GM19239 (cell line): ENCODE results near the gene APCDD1.

Experiments
- DNase-seq: peaks from one replicate; pipeline ENCODE4 v3.0.0; 2011; ENCODE audit warnings: low spot score; ENCODE audit not compliant: insufficient read length
- FAIRE-seq: peaks from 2 replicates; lab custom pipeline; 2011; peaks lifted over from hg19 to GRCh38; lab: Jason Lieb, UNC

Gene APCDD1

DNA sequence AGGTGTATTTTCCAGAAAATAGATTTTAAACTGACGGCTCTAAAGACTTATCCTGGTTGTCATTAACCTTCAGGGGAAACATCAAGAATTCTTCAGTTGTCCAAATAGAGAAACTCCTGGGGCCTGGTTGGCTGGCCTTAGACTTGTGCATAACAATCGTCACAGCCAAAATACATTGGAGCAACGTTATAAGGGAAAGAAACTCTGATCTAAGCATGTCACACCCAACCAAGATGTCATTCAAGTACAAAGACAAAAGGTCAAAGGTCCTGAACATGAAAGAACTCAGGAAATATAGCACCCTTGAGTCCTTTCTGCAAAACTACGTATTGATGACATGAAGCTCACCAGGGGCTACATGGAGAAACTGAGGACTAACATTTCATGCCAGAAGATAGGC is 23.8 kb upstream of the APCDD1 start:
- DNase-seq, result no peak
- FAIRE-seq, result no peak

DNA sequence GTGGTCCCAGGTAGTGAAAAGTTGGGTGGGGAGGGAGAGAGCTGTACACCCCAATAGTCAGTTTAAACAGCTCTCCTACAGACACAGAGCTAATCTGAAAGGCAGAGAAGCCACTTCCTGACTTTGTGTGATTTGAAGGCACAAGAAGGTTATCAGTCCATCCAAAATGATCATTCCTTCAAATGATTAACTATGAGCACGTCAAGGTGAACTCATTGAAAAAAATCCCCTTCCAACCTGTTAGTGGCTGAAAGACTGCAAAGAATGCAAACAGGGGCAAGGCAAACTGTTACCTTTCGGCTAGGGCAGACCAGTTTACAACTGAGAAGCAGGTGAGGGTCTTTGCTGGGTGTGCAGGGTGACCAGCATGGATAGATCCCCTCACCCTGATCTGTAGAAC is 22.8 kb upstream of the APCDD1 start:
- no peak for DNase-seq
- FAIRE-seq, result no peak

DNA sequence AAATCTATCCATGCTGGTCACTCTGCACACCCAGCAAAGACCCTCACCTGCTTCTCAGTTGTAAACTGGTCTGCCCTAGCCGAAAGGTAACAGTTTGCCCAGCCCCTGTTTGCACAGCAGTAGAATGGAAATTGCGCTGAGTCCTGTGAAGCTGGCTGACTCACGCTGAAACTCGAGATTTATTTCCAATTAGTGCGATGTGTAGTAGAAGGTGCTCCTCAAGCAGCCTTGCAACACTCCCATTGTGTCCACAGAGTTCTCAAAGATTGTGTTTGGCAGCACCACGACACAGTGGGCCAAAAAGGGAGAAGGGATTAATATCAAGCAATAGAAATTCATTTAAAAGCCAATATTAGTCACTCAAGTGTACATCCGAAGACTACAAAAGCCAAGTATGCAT is 21.7 kb upstream of the APCDD1 start:
- FAIRE-seq (no peak), DNase-seq (no peak)

DNA sequence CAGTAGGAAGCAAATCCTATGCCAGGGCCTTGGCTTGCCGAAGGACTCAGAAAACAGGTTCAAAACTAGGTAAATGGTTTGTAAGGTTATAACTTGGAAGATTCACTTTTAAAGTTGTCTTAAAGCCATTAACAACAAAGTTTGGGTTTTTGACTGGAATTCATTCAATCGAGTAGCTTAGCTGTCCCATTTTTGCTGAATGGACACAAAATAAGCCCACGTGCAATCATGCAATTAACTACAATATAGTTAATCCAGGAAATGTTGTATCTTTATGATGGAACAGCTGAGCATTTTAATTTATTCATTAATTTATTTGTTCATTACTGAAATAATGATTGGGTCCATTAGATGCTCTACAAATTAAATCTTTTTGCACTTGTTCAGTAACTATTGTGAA is 18.3 kb upstream of the APCDD1 start:
- no peak for FAIRE-seq
- no peak for DNase-seq

DNA sequence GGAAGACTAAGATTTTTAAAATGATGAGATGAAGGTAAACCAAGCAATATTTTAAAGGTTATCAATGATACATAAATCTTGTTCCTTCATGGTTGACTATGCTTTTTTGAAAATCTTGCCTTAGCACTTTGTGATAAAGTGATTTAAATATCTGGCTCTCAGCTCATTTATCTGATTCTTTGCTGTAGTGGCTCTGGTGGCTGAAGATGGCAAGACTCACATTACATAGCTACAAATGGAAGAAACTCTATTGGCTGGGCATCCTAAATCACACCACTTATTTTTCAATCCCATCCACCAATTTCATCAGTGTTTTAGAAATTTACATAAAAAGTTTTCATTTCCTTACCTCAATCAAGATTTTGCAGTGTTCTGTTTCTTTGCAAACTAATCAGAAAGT is 16.6 kb upstream of the APCDD1 start:
- DNase-seq (no peak), FAIRE-seq (no peak)

DNA sequence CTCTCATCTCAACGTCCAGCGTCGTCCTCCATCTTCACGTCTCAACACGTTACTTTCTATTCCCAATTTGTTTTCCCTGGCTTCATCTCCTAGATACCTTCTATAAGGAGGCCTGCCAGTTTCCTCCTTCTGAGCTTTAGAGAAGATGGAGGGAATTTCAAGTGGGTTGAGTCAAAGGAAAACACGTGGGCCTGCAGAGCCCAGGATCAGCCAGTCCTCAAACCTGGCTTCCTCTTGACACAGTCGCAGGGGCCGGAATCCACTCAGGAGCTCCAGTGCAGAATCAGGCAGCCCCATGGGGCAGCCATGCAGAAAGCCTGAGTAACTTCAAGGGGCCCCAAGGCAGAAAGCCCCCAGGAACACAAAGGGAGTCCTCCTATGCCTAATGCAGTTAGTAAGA is 14.5 kb upstream of the APCDD1 start:
- no peak for DNase-seq
- no peak for FAIRE-seq

DNA sequence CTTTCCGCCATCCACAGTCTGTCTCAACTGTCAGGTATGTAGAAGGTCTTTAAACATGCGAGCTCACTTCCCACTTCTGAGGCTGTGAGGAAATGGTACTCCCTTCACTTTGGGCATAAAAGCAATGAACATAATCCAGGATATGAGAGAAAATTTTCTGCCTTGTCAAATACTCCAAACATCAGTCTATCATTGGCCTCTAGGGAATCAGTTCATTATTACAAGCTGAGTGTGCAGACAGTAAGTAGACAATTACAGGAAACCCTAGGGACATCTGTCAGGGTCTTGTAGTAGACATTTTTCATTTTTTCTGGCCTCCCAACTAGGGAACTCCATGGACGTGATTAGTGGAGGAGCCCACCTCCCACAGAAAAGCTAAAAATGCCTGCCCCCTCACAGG is 13.6 kb upstream of the APCDD1 start:
- FAIRE-seq (no peak), DNase-seq (no peak)

DNA sequence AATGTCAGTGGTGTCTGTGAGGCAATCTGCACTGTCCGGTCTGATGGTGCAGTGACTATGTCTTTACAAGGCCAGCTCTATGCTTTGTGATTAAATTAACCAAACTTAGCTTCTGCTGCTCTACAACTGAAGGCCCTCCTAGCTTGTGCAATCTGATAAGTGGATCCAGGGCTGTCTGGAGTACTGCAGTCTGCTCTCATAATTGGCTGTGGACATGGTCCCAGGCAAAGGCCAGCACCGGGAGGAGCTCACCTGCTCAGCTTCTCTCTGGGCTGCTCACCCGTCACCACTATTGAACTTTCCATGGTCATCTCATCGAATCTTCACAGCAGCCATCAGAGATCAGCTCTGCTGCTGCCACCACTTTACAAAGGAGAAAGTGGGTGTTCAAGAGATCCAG is 13.0 kb upstream of the APCDD1 start:
- DNase-seq (no peak), FAIRE-seq (no peak)

DNA sequence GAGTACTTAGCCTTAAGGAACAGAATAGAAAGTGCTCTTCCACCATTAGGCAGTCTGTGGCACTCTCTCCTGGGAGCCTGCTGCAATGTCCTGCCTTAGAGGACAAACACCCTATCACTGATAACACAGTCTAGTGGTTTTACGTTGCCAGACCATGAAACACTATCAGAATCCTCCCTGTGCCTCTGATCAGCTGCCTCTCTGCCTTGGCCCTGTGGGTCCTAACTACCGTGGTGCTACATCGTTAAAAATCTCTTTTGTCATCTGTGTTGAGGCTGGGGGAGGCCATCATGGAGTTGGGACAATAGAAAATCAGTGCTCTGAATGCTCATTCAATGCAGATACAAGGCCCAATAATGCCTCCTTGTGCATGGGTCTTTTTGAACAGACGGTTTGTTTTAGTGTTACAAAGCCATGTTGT is 11.9 kb upstream of the APCDD1 start:
- FAIRE-seq, result no peak
- no peak for DNase-seq

DNA sequence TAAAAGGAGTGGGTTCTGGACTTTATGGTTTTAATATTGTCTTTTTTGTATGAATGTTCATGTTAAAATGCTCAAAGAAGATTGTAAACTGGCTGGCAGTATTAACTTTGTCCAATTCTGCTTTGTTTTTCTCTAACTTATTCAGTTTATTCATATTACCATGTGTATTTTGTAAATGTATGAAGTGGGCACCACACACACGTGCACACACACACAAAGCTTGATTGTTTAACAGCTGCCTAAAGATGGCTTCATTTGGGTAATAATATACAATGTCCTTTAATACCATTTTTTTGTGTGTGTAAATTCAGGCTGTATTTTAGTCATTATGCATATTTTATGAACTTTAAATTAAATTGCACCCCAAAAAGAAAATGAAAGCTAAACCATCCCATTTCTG is 11.4 kb upstream of the APCDD1 start:
- DNase-seq (no peak), FAIRE-seq (no peak)

DNA sequence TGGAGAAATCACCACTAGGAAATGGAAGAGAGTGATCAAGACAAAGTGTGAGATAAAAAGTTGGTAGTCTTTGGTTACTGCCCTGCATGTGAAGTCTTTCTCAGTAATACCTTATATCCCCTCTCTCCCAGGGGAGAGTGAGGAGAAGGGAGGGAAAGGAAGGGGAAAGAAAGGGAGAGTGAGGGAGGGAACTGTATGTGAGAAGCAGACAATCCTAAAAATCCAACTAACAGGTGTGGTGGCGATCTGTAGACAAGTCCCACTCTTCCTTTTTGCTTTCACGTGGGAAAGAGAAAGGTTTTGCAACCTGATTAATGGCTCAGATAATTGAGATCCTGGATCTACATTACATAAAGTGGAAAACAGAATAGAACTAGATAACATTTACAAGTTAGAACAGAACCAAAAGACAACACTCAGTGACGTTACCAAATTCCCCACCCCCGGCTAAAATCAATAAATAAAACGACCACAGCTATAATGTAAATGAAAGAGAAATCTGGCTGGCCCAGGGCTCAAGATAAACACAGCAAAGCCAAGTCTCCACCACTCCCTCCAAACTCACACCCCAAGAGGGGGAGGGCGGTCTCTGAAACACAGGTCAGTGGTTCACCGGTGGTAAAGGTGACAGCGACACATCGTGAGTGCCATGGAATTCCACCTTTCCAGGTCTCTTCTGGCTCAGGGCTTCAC is 10.0 kb upstream of the APCDD1 start:
- FAIRE-seq (no peak), DNase-seq (no peak)

DNA sequence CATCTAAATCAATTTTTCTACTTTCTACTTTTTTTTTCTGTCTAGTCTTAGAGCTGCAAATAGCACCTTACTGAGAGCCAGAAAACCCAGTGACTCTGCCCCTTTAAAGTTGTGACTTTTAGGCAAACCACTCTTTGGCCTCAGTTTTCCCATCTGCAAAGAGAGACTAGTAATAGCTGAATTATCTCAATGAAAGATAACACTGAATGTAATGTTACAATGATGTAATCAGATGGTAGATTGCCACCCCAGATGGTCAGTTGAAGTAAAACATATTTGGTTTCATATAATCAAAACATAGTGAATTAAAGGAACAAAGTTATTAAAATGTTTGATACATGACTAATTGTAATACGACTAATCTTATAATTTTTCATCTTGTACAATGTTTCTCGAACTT is 5.0 kb upstream of the APCDD1 start:
- DNase-seq, result no peak
- no peak for FAIRE-seq

DNA sequence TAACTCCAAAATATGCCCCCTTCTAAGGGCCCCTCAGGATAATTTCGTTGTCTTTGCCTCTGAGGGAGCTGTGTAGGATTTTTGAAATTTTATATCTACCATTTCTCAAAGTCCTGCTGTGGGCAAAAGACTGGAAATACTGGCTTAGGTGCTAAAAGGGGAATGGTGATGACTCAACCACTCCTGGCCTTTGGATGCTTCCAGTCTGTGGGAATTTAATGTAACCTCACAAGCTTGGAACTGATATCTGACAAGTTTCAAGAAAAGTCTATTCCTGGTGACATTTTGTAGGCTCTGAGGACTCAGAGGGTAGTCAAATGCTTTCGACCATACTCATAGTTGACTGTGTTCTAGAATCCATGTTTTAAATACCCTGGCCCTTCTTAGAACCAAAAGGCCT is 3.4 kb upstream of the APCDD1 start:
- FAIRE-seq, result no peak
- no peak for DNase-seq

DNA sequence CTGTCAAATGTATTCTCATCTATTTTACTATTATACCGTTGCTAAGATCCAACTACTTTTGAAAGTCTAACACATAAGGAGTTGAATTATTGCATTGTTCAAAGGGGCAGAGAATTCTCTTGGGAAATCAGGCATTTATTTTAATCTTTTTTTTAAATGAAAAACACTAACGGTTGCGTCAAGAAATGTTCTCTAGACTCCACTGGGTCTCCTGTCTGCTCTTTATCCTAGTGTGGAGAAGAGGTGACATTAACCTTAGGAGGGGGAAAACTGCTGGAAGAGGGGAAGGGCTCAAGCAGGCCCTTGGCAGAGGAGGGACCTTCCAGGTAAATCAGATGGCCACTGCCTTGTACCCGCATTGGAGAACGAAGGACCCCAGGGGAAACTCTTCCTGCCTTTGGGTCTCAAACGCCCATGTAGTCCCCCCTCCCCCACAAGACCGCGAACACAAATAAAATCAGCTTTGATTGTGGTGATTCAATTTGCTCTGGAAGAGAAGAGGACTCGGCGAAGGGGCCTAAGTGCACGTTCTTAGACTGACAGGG is 1.1 kb upstream of the APCDD1 start:
- FAIRE-seq, result no peak
- DNase-seq, result no peak

DNA sequence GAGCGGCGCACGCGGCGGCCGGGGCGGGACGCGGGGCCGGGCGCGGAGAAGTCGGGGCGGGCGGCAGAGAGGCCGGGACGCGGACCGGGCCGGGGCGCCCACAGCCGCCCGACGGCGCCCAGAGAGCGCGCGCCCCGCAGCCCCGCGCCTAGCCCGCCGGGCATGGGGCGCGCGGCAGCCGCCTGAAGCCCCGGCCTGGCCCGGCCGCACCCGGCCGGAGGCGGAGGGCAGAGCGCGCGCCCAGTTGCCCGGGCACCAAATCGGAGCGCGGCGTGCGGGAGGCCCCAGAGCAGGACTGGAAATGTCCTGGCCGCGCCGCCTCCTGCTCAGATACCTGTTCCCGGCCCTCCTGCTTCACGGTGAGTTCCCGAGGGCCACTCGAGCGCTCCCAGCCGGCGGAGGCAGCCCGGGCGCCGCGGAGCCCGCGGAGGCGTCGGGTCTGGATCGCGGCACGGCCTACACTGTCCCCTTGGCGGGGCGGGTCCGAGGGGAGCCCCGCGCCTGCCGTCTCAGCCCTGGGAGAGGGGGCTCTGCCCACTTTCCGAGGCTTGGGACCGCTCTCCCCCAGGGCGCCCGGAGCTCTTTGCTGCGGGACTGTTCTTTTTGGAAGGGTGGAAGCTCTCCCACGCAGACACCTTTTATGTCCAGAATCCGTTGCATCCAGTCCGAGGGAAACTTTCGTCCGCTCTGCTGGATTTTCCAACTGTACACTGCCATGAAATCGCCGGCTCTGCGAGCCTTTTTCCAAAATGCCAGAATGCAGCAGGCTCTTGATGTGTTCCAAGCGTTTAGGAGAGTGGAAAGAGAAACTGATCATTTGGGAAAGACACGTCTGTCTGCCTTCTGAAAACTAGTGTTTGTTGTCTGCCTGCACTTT is 484 bp downstream of the APCDD1 start:
- no peak for DNase-seq
- no peak for FAIRE-seq

DNA sequence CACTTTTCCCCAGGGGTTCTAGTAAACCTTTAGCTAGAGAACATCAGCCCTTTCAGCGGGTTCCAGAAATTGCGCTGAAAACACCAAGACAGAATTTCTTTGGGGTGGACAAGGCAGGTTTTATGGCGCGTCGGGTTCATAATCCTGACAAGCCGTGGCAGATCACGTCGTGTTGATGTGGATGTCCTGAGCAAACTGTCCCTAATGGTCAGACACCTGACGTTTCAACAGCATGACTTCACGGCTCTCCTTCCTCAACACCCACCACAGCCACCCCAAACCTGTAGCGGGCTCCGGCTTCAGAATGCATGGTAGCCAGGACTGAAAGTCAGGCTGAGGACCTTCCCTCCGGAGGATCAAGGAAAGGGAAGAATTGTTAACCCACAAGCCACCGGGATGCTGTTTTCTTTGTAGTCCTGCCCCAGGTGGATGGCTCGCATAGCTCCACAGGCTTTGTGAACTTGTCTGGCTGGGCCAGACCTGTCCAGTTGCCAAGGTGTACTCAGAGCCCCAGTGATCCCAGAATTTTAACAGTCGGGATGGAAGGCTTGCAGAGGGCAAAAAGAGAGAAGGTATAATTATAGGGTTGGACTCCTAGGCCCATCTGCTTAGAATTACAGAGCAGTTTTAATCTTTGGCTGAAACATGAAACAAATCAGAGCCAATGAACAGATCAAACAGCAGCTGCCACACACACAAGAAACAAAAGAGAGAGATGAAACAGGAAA is 1.5 kb downstream of the APCDD1 start:
- no peak for DNase-seq
- FAIRE-seq, result no peak

DNA sequence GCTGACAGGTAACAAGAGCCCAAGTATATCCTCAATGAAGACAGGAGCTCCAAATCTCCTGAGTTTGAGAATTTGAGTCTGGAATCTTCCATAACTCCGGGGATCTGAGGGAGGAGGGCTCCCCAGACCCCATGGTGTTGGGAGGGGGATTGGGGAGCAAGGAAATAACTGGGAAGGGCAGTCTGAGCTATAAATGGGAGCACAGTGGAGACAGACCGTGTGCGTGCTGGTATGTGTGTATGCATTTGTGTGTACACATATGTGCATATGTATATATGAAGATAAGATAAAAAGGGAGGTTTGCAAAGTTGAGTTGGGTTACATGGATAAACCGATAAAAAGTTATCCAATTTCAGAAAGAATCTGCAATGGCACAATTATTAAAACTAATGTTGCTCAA is 2.3 kb downstream of the APCDD1 start:
- DNase-seq, result no peak
- no peak for FAIRE-seq

DNA sequence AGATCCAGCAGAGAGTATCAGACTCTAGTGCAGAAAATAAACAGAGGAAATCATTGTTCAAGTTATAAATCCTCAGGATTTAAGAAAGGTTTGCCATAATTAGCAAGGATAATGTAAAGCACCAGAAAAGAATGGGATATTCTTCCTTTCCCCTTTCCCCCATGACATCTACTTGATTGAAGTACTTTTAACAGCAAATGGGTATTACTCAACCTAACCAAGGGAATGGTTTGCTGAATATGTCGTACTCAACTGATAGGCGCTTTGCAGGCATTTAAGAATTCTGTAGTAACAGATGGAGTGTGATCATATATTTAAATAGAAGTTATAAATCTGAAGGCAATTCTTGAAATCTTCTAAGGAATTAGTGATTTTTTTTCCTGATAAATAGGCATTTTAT is 2.7 kb downstream of the APCDD1 start:
- no peak for FAIRE-seq
- no peak for DNase-seq

DNA sequence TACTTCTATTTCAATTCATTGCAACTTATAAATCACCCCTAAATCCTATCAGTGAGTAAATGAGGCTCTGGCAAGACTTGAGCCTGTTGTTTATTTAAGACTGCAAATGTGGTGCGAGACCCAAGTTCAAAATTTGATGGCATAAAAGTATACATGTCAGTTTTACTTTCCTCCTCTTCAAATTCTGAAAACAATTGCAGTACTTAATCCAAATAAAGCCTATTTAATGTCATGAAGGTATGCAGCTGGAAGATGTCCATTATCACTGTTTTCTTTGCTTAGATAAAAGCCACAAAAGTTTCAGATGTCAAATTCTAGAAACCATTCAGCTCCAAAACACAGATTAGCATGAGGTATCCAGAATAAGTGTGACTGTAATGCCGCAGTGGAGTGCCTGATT is 3.3 kb downstream of the APCDD1 start:
- FAIRE-seq (no peak), DNase-seq (no peak)

DNA sequence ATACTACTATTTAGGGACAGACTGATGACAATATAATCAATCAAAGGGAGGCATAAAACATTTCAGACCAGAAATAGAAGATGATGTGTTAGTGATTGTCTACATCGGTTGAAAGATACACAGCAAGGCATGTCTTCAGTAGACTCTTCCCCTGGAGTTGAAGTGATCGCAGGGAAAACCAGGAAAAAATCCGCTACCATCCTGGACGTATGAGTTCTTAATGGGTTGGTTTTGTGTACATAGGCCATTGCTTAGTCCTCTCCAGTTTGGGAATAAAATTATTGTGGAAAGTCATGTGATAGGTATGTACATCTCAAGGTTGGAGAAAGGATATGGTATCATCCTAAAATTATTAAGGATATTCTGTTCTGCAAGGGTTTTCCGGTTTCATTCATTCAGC is 4.3 kb downstream of the APCDD1 start:
- no peak for FAIRE-seq
- no peak for DNase-seq

DNA sequence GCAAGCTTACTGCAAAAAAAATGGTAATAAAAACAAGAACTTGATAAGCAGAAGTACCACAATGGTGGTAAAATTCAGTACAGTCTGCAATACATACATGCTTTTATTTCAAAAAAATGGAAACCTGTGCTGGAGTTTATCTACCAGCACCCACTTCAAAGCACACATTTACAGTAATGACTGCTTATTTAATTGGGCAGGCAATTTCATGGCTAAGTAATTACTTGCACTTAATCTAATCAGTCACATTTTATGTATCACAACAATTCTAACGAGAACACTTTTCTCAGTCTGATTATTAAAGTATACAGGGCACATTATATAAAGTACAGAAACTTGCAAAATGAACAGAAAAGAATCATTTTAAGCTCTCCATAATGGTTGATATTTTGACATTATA is 5.2 kb downstream of the APCDD1 start:
- FAIRE-seq, result no peak
- DNase-seq, result no peak
